Measurements from ENCODE around the gene SUSD2.
"Not testable (repeated sequence)": the region's sequence is repeated elsewhere in the genome, so short reads cannot be mapped to it uniquely, and the experiment has no call there.

SUSD2 gene

GRCh38 chr22:24216541-24217209, 35.4 kb downstream of the SUSD2 start:
- no peak for DNase-seq

GRCh38 chr22:24217384-24217783, 36.1 kb downstream of the SUSD2 start:
- DNase-seq, result no peak

- DNase-seq, result no peak
These were observed 38.5 kb downstream of the SUSD2 start for GRCh38 chr22:24219750-24220149.

- no peak for DNase-seq
These were observed 43.2 kb downstream of the SUSD2 start for GRCh38 chr22:24224468-24224867.

GRCh38 chr22:24225044-24225601, 43.8 kb downstream of the SUSD2 start:
- DNase-seq, result no peak

GRCh38 chr22:24225951-24226350, 44.7 kb downstream of the SUSD2 start:
- no peak for DNase-seq

GRCh38 chr22:24230911-24231656, 49.8 kb downstream of the SUSD2 start:
- peak; percentile 39 for DNase-seq

GRCh38 chr22:24231706-24232105, 50.4 kb downstream of the SUSD2 start:
- no peak for DNase-seq

- DNase-seq, result no peak
These were observed 50.8 kb downstream of the SUSD2 start for GRCh38 chr22:24232124-24232523.

GRCh38 chr22:24232725-24233124, 51.4 kb downstream of the SUSD2 start:
- DNase-seq, result no peak

GRCh38 chr22:24233235-24233634, 51.9 kb downstream of the SUSD2 start:
- no peak for DNase-seq

- DNase-seq, result no peak
These were observed 52.5 kb downstream of the SUSD2 start for GRCh38 chr22:24233816-24234215.

GRCh38 chr22:24235315-24235714, 54.0 kb downstream of the SUSD2 start:
- no peak for DNase-seq

- DNase-seq, result no peak
These were observed 55.4 kb downstream of the SUSD2 start for GRCh38 chr22:24236656-24237055.

- DNase-seq, result not testable (repeated sequence)
These were observed 56.9 kb downstream of the SUSD2 start for GRCh38 chr22:24238101-24238694.

Measured in activated effector memory CD4-positive, alpha-beta T cell treated with Interleukin-2 at 50 U/mL for 16 hours (primary cell).